HEK293 (cell line): ENCODE measurements around the gene RPN1.
"Not testable (repeated sequence)": the region's sequence is repeated elsewhere in the genome, so short reads cannot be mapped to it uniquely, and the experiment has no call there.

Experiments used
- CTCF ChIA-PET: fragments of 350-600 bp; formaldehyde crosslinking; extraction: SDS; loops from one replicate; lab custom pipeline; 2021; ENCODE audit warnings: antibody characterized with exemption; lab: Yijun Ruan, JAX
- POLR2A ChIA-PET: fragments of 300-600 bp; formaldehyde crosslinking; extraction: SDS; loops from one replicate; lab custom pipeline; 2020; ENCODE audit warnings: antibody characterized with exemption, inconsistent platforms; lab: Yijun Ruan, JAX
- H3K27ac ChIP-seq: fragments of 200-500 bp; sonication (Bioruptor generic); 2 replicates; pipeline ENCODE4 v1.5.1; 2014; ENCODE audit warnings: low read depth, low read length, control low read depth, inconsistent platforms; ENCODE audit errors: extremely low read depth
- H3K36me3 ChIP-seq, 2 experiments: fragments of 200-500 bp in 1 of 2; sonication (Bioruptor generic) in 1 of 2; 1 replicate in 1 of 2; 2 replicates in 1 of 2; pipeline ENCODE4 v1.5.1; 2014 to 2017; ENCODE audit warnings: inconsistent platforms in 2 of 2, low read length in 2 of 2; ENCODE audit not compliant: control insufficient read depth in 2 of 2, insufficient read depth in 1 of 2
- H3K4me1 ChIP-seq: fragments of 200-500 bp; sonication (Bioruptor generic); 2 replicates; pipeline ENCODE4 v1.5.1; 2014; ENCODE audit warnings: mild to moderate bottlenecking, low read length, inconsistent platforms; ENCODE audit not compliant: control insufficient read depth, insufficient read depth
- H3K4me3 ChIP-seq: 2 replicates; pipeline ENCODE4 v1.5.1; 2011; ENCODE audit warnings: low read depth, mild to moderate bottlenecking, control low read depth, low read length, moderate library complexity
- H3K9me3 ChIP-seq: fragments of 200-500 bp; sonication (Bioruptor generic); 2 replicates; pipeline ENCODE4 v1.5.1; 2014; ENCODE audit warnings: low read depth, low read length, inconsistent platforms; ENCODE audit not compliant: control insufficient read depth, insufficient read depth
- BCL11A ChIP-seq: fragments of 450-650 bp; formaldehyde crosslinking; IDR thresholded peaks from 2 replicates; pipeline ENCODE4 v1.5.1; 2016; ENCODE audit warnings: low read depth, missing biosample characterization, missing genetic modification characterization
- GLI2 ChIP-seq: fragments of 450-650 bp; formaldehyde crosslinking; IDR thresholded peaks from 2 replicates; pipeline ENCODE4; 2017; ENCODE audit warnings: missing biosample characterization, missing genetic modification characterization, low read depth, borderline replicate concordance
- KLF9 ChIP-seq: fragments of 450-650 bp; formaldehyde crosslinking; IDR thresholded peaks from 2 replicates; pipeline ENCODE4 v1.5.1; 2016; ENCODE audit warnings: missing biosample characterization, missing genetic modification characterization, low read depth
- SP2 ChIP-seq: fragments of 450-650 bp; formaldehyde crosslinking; IDR thresholded peaks from 2 replicates; pipeline ENCODE4 v1.5.1; 2016; ENCODE audit warnings: missing biosample characterization, missing genetic modification characterization
- TSHZ1 ChIP-seq: fragments of 450-650 bp; formaldehyde crosslinking; IDR thresholded peaks from 2 replicates; pipeline ENCODE4 v1.5.1; 2016; ENCODE audit warnings: missing biosample characterization, missing genetic modification characterization, borderline replicate concordance
- ZBTB44 ChIP-seq: fragments of 450-650 bp; IDR thresholded peaks from 2 replicates; pipeline ENCODE4 v1.5.1; 2018; ENCODE audit warnings: missing biosample characterization, mild to moderate bottlenecking, missing genetic modification characterization
- ZBTB48 ChIP-seq: fragments of 450-650 bp; formaldehyde crosslinking; IDR thresholded peaks from 2 replicates; pipeline ENCODE4 v1.5.1; 2016; ENCODE audit warnings: missing biosample characterization, missing genetic modification characterization
- ZNF114 ChIP-seq: fragments of 450-650 bp; formaldehyde crosslinking; IDR thresholded peaks from 2 replicates; pipeline ENCODE4 v1.5.0; 2017; ENCODE audit warnings: missing biosample characterization, missing genetic modification characterization
- ZNF157 ChIP-seq: fragments of 450-650 bp; formaldehyde crosslinking; IDR thresholded peaks from 2 replicates; pipeline ENCODE4 v1.5.1; 2016; ENCODE audit warnings: missing biosample characterization, missing genetic modification characterization
- ZNF169 ChIP-seq: fragments of 450-650 bp; formaldehyde crosslinking; IDR thresholded peaks from 2 replicates; pipeline ENCODE4 v1.5.1; 2016; ENCODE audit warnings: missing biosample characterization, missing genetic modification characterization
- ZNF18 ChIP-seq: fragments of 450-650 bp; formaldehyde crosslinking; IDR thresholded peaks from 2 replicates; pipeline ENCODE4 v1.5.1; 2016; ENCODE audit warnings: missing biosample characterization, missing genetic modification characterization
- ZNF214 ChIP-seq: fragments of 450-650 bp; formaldehyde crosslinking; IDR thresholded peaks from 2 replicates; pipeline ENCODE4 v1.5.1; 2017; ENCODE audit warnings: missing biosample characterization, mild to moderate bottlenecking, missing genetic modification characterization, borderline replicate concordance
- ZNF223 ChIP-seq: fragments of 450-650 bp; formaldehyde crosslinking; IDR thresholded peaks from 2 replicates; pipeline ENCODE4 v1.5.1; 2016; ENCODE audit warnings: missing biosample characterization, missing genetic modification characterization
- ZNF335 ChIP-seq: fragments of 450-650 bp; formaldehyde crosslinking; conservative IDR thresholded peaks from 2 replicates; pipeline ENCODE4 v1.5.1; 2016; ENCODE audit warnings: missing biosample characterization, missing genetic modification characterization
- ZNF350 ChIP-seq: fragments of 450-650 bp; formaldehyde crosslinking; IDR thresholded peaks from 2 replicates; pipeline ENCODE4 v1.5.0; 2017; ENCODE audit warnings: missing biosample characterization, mild to moderate bottlenecking, missing genetic modification characterization
- ZNF629 ChIP-seq: fragments of 450-650 bp; formaldehyde crosslinking; IDR thresholded peaks from 2 replicates; pipeline ENCODE4 v1.5.1; 2017; ENCODE audit warnings: missing biosample characterization, missing genetic modification characterization
- ZNF670 ChIP-seq: fragments of 450-650 bp; formaldehyde crosslinking; IDR thresholded peaks from 2 replicates; pipeline ENCODE4 v1.5.1; 2016; ENCODE audit warnings: missing biosample characterization, missing genetic modification characterization, low read depth

RPN1 gene

GRCh38 chr3:128653993-128654805, 3.6 kb upstream of the RPN1 start:
- H3K9me3 ChIP-seq, H3K27ac ChIP-seq, H3K4me1 ChIP-seq, POLR2A ChIA-PET, H3K36me3 ChIP-seq, H3K4me3 ChIP-seq: not testable (repeated sequence)
- CTCF ChIA-PET = interaction anchor here (1.1 kb wide), 1 partner anchor 26 kb away, joined by 6 read pairs; no protein-coding TSS in a partner anchor
- 0 out of 2 replicates have a peak, but pooled peaks have one; percentile 28 for TF ChIP-seq ZNF18
- 0 out of 2 replicates have a peak, but pooled peaks have one; percentile 23 for TF ChIP-seq ZNF335
- TF ChIP-seq SP2 (tag by site-specific recombination) = peak; percentile 17; the same call in 1 of the 2 replicates

GRCh38 chr3:128653383-128653992, 2.9 kb upstream of the RPN1 start:
- H3K9me3 ChIP-seq, H3K4me1 ChIP-seq, H3K4me3 ChIP-seq, H3K36me3 ChIP-seq, H3K27ac ChIP-seq, POLR2A ChIA-PET: not testable (repeated sequence)
- CTCF ChIA-PET = interaction anchor here (1.1 kb wide), 1 partner anchor 27 kb away, joined by 6 read pairs; no protein-coding TSS in a partner anchor

GRCh38 chr3:128648940-128649663, 1.5 kb downstream of the RPN1 start:
- Histone ChIP-seq H3K4me1 (0 out of 2 replicates have a peak, but pooled peaks cover 3% of the 10 kb centered on the region), H3K27ac (no peak overlapping the region), H3K36me3 (peaks cover 7 to 12% of the 10 kb centered on the region in 2 experiments), H3K4me3 (peak overlapping the region; percentile 100), H3K9me3 (no peaks in the 10 kb centered on the region)
- ChIA-PET CTCF (interaction anchor here (0.7 kb wide), 1 partner anchor 31 kb away, joined by 4 read pairs; no protein-coding TSS in a partner anchor), POLR2A (interaction anchor here (0.8 kb wide), 1 partner anchor 31 kb away, joined by 3 read pairs; no protein-coding TSS in a partner anchor)
- no peak for TF ChIP-seq GLI2 (tag by site-specific recombination)
- TF ChIP-seq ZNF670 (tag by site-specific recombination) = no peak
- TF ChIP-seq ZBTB48 = no peak
- TF ChIP-seq ZNF169 (tag by site-specific recombination) = no peak
- TF ChIP-seq ZNF629 (tag by site-specific recombination) = no peak
- no peak for TF ChIP-seq ZNF223
- TF ChIP-seq ZNF157 (tag by site-specific recombination) = no peak
- no peak for TF ChIP-seq TSHZ1 (tag by site-specific recombination)
- TF ChIP-seq ZNF214 (tag by site-specific recombination) = no peak
- TF ChIP-seq ZNF350 = no peak
- TF ChIP-seq BCL11A (tag by site-specific recombination) = no peak
- no peak for TF ChIP-seq ZBTB44 (tag by site-specific recombination)
- no peak for TF ChIP-seq ZNF114 (tag by site-specific recombination)
- TF ChIP-seq KLF9 (tag by site-specific recombination) = no peak
